GF-D8 (cell line): Measurements from ENCODE around the gene GNB1.

Experiments
- DNase-seq: peaks from one replicate; lab custom pipeline; 2025; lab: John Stamatoyannopoulos, UW

The GNB1 gene

DNA sequence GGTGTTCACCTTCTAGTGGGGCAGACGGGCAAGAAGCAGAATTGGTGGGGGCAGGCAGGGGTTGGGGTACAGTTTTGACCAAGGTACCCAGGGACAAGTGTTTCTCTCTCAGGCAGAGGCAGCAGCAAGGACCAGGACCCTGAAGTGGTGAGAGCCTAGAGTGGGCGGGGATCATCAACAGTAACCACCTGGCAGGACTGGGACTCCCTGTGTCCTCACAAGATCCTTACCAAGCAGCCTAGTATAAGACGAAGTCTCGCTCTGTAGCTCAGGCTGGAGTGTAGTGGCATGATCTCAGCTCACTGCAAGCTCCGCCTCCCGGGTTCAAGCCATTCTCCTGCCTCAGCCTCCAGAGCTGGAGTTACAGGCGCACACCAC is 109.4 kb downstream of the GNB1 start:
- DNase-seq, result no peak

DNA sequence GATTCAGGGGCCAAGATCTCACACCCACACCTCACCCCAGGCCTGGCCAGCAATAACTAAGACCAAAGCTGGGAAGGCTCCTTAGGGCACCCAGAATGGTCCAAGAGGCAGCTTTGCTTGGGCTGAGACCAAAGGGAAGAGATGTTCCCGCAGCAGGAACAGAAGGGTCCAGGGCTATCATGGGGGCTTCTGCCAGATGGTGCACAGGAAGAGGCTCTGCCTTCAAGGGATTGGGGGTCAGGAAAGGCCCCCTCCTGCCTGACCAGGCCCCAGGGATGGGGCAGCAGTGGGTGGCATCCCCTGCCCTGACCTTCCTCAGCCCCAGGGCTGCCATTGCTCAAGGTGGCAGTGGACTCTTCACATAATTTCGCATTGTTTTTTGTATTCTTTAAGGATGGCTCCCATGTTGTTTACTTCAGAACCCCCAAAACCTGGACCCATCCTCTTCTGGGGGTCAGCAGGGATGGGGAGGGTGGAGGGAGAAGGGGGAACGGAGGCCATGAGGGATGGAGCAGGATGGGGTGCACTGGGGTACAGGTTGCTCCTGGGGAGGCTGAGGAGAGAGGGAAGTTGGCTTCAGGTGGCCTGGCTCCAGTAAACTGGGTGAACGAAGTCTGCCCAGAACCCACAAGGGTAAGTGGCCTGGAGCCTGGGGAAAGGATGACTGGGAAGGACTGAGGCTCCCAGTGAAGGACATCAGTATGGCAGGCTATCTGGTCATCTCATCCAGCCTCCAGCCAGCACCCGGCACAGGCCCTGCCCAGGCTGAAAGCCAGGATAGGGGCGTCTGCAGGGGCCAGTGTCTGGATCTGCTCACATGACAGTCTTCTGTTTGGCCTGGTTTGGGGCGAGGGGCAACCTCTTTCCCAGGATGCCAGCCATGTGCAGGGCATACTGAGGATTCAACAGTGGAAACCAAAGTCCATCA is 110.0 kb downstream of the GNB1 start:
- no peak for DNase-seq

DNA sequence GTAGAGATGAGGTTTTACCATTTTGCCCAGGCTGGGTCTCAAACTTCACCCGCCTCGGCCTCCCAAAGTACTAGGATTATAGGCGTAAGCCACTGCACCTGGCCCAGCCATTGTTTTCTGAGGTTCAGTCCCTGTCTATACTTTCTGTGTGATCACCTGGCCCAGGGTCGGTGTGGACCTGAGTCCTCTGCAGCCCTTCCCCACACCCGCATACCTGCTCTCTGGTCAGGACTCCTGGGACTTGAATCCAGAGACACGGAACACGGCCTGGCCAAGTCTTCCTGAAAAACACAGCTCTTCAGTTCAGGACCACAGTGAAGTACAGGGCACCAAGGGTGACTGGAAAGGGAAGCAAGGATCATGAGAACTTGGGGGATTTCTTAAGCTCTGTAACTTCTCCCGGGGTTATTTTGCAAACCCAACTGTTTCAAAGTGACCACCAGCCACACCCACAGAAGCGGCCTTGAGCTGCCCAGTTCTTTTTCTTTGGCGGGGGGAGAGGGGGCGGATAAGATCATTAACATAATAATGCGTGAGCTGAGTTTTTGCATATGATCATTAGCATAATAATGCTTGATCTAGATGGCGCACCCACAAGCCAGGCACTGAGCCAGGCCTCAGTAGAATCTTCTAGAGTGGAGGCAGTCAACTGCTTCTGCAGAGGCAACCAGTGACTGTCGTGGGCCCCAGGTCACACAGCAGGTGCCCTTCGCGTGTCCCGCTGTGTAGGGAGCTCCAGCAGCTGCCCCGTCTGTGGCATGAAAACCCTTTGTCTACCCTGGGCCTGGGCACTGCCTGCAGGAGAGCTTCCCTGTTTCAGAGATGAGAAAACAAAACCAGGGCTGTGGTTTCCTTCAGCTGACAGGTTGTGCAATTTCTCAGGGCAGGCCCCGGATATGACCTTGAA is 110.9 kb downstream of the GNB1 start:
- DNase-seq, result peak; percentile 88

DNA sequence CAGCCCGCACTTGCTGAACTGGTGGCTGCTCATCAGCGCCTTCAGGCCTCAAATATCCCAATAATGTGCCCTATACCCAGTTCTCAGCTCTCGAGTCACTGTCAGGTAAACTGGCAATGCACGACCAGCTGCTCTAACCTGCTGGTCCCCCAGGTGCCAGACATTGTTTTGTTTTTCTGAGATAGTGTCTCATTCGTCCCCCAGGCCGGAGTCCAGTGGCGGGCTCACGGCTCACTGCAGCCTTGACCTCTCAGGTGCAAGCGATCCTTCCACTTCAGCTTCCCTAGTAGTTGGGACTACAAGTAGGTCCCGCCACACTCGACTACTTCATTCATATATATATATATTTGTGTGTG is 111.6 kb downstream of the GNB1 start:
- DNase-seq, result no peak

DNA sequence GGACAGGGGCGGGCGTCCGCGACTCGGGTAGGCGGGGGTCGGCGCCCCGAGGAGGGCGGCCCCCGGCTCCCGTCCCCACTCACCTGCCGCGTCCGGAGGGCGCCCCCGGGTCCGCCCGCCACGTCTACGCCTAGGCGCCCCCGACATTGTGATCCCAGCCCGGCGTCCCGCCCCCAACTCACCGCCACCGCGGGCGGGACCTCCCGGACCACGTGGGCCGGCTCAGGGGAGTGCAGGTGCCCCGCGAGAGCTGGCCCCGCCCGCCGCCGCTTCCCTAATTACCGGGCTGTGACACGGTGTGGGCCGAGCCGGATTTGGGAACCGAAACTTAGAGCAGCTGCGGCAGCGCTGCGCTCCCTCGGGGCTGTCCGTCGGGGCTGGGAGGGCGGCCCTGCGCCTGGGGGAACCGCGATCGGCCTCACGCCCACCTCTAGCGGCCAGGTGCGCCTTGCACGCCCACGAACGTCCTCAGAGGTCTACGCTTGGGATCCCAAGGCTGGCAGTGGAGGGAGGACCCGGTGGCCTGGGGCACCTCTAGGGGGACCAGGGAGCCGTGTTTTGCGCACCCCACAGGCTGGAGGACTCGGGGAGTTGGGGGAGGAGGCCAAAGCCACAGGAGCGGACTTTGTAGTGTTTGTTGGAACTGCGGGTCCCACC is 112.1 kb downstream of the GNB1 start:
- peak; percentile 40 for DNase-seq

DNA sequence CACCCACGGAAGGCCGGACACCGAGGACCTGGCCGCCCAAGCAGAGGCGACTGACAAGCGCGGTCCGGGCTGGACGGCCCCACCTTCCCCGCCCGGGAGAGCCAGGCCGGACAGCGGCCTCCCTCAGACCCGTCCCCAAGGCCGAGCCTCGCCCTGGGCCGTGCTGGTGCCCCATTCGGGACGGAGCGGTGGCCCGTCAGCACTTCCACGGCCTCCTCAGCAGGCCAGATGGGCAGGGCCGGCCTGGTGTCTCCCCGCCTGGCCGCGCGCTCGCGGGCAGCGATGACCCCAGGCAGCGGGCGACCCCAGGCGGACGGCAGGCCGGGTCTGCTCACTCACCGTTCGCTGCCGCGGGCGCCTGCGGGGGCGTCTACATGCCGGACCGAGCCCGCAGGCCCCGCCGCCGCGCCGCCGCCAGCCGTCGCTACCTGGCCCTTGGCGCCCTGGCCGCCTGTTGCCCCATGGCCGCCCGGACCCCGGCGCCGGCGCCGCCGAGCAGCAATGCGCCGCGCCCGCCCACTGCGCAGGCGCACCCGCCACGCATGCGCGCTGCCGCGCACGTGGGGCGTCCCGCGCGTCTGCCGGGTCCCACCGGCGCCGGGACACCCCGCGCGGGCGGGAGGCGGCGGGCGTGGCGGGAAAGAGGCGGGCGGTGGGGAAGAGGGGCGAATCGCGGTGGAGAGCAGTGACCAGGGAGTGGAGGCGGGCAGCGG is 112.8 kb downstream of the GNB1 start, which contains the start of gene NADK:
Gene NADK, minus strand, starts transcription at position 521 of the 713 bp plus-strand sequence. CDS start 13,064 bp downstream, outside the sequence.
- peak; percentile 16 for DNase-seq

DNA sequence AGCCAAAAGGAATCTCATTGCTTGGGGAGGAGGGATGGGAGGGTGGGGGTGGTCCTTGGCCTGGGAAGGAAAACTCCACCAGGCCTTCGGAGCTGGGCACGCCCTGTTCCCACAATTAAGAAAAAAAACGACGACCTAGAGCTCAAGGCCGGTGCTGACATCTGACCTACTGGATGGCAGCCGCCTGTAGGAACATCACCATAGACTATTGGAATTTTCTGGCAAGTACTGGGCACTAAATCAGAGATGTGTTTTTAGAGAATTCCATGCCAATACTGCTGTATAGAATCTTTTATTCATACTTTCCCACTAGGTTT is 113.3 kb downstream of the GNB1 start:
- DNase-seq, result no peak

DNA sequence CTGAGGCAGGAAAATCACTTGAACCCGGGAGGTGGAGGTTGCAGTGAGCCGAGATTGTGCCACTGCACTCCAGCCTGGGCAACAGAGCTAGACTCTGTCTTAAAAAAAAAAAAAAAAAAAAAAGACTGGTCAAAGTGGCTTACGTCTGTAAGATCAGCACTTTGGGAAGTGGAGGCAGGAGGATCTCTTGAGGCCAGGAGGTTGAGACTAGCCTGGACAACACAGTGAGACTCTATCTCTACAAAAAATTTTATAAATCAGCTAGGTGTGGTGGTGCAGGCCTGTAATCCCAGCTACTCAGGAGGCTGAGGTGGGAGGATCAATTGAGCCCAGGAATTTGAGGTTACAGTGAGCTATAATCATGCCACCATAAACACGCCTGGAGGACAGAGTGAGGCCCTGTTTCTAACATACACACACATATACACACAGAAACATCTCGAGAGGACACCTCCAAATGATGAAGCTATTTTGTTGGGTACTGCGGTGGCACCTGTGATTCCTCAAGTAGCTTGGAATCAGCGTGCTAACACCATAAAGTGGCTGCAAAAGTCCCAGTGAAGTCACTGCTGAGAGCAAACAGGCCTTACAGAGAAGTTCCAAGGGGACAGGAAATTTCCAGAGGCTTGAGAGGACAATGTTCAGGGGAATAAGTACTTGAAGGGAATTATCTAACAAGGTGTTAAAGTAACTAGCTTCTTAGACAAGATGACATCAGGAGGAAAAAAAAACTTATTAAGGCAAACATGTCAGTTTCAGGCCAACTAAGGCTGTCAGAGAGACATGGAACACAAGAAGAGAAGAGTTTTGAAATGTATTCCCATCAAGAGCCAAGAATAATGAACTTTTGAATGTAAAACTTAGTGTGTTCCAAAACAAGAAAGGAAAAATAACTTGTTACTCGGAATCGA is 114.0 kb downstream of the GNB1 start:
- DNase-seq, result no peak

DNA sequence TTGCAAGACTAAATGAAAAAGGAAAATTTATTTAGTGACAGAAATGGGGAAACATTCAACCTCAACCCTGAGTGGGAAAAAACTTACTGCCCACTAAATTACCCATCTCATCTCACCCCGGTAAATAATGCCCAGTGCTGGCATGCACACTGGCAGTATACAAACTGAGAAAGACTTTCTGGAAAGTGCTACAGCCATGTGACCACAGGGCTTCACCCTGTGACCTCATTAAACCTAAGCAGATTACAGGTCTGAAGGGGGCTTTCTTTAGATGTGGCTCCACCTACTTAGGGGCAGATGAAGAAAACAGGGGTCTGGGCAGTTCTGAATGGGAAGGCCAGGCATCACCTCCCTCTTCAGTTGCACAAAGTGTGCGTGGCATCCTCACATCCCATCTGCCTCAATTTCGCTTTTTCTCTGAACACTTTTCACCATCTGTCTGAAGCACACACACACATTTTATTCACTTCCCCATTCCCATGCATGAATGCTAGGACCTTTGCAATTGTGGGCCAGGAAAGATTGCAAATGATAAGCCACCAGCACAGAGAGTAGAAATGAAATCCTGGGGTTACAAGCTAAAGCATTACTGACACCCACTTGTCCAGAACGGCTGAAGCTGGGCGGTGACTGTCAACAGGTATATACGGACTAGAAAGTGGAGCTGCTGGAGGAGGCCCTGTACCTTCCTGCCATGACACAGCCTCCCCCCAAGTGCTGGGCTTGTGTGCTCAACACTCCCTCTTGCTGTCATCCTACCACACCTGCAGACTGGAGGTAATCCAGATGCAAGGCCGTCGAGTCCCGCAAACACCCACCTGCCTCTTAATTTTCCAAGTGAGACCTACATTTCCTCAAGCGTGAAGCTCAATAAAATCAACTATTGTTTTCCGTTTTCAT is 115.3 kb downstream of the GNB1 start:
- peak; percentile 52 for DNase-seq

DNA sequence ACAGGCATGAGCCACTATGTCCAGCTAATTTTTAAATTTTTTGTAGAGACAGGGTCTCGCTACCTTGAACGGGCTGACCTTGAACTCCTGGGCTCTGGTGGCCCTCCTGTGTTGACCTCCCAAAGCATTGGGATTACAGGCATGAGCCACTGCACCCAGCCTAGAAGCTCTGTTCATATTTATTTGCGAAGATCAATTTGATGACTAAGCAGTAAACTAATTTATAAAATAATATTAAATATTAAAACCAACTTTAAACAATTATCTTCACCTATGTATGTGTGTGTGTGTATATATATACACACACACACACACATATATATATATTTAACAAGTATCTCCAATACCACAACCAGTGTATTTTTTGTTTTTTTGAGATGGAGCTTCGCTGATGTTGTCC is 117.0 kb downstream of the GNB1 start:
- DNase-seq, result no peak

DNA sequence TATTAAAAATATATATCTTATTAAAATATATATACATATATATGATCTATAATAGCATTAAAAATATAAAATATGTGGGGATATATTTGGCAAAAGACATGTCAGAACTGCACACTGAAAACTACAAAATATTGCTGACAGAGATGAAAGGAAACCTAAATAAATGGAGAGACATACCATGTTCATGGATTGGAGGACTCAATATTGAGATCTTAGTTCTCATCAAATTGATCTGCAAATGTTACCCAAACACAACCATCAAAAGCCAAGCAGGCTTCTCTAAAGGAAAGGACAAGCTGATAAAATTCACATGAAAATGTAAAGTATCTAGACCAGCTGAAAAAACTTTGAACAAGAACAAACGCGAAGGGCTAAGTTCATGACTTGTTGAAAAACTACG is 119.8 kb downstream of the GNB1 start:
- DNase-seq, result no peak

DNA sequence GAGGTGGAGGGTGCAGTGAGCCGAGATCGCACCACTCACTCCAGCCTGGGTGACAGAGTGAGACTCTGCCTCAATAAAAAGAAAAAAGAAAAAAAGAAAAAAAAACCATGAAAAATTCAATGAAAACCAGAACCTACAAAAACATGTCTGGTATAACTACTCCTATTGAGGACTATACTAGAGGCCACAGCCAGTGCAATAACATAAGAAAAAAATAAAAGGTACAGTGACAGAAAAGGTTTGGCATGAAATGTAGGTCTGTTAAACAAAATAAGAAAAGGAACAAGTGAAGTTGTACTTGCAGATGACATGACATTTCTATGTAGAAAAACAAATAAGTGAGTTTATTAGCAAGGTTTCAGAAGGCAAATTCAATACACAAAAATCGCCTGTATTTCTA is 120.8 kb downstream of the GNB1 start:
- no peak for DNase-seq

DNA sequence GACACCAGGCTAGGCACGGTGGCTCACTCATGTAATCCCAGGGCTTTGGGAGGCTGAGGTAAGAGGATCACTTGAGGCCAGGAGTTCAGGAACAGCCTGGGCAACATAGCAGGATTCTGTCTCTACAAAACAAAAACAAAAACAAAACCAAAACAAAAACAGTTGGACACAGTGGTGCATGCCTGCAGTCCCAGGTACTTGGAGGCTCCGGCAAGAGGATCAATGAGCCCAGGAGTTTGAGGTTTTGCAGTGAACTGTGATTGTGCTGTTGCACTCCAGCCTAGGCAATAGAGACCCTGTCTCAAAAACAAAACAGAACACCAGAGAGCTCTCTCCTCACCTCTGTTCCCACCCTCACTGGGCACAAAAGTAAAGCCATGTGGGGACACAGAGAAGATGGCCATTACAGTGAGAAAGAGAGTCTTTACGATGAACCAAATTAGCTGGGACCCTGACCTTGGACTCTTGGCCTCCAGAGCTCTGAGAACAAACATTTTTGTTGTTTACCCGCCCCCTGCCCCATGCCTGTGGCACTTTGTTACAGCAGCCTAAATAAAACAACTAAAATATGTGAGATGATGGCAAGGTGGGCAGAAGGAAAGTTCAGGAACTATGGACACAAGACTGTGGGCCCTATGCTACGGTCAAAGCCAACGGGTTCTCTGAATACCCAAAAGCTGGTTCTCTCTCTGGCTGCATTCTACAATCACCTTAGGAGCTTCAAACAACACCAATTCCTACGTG is 122.5 kb downstream of the GNB1 start:
- DNase-seq, result no peak

DNA sequence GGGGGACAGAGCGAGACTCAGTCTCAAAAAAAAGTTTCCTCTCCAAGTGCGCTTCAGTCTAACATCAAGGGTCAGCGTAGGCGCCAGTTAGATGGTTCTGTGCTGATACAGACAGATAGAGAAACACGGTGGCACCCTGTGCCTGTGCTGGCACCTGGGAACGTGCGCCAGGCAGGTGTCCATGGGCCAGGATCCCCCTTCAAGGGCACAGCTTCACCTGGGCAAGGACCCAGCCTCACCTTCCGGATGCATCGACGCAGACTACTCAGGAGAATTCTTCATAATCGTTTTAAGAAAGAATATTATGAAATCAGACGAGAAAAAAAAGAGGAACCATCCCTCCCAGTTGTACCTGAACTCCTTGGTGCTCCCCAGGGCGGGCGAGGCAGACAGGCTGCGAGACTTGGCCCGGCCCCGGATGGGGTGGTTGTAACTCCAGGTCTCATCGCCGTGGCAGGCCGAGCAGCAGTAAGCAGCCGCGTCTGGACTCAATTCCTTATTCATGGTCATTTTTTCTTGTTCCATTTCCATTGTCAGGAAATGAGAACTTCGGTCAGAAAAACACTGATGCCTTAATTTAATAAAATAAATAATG is 125.9 kb downstream of the GNB1 start:
- DNase-seq, result peak; percentile 86

DNA sequence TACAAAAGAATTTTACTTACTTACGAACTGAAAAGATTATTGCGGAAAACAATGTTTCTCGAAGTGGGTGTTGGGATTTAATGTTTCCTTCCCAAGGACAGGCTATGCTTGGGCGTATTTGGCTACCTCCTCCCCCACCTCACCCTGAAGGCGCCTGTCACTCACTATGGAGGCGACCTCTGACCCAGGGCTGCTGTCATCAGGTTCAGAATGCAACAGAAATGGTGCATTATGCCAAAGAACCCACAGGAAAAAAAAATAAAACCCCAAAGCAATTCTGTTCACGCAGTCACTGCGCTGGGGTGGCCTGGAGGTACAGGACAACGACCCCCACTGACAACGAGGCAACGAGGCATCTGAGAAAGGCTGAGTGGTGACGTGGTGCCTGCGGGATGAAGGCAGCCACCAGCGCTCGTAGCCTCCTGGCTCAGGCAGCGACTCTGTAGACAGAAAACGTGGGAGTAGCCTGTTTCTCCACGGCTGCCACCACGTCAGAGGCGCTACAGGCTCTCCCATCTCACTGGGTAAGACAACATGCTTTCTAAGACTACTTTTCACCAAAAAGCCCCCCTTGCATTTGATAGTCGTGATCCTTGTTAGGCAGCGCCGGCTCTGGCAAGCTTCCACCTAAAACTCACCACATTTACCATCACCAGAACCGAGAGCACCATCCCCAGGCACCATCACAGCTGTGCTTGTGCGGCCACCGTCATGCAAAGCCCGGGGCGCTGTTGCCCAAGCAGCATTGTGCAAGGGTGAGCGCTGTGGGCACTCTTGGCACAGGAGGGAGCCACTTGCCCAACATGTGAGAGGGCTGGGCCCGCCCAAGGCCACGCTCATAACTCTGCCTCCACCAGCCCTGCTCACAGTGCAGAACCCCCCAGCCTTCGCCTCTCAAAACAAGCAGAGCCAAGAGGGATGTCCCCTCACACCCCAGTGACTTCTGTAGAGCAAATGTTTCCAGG is 126.9 kb downstream of the GNB1 start:
- DNase-seq, result peak; percentile 92

DNA sequence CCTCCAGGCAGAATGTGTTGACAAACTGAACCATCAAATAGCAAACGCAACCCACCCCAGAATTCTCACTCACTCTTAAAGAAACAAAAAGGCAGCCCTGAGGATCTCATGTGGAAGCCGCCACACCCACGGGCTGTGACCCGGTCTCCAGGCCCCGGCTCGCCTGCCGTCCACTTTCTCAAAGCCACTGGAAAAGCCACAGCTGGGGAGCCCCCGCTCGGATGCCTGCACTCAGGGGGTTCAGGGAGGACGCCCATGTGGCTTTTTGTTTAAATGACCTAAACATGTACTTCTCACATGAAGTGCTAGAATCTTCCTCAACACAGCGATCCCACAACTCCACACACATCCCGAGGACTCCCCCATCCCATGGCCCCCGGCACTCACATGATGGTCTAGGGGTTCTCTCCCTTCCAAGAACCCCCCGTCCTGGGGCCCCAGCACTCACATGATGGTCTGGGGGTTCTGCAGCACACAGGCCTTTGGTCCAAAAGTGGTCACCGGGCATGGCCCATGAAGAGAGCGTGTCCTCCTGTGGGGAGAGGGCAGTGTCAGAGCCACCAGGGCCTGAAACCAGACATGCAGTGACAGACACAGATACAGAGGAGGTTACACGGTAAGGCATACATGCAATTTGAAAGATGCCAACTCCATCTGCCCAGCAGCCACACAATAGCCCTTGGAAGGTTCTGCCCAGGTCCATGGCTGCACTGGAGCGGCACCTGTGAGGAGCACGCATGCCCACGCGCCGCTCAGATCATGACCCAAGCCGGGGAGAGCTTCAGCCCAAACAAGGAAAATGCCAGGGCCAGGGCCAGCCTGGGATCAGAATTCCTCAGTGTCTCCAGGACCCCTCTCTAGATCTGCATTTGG is 129.1 kb downstream of the GNB1 start:
- DNase-seq, result no peak
